HepG2 (cell line): ENCODE measurements around the gene LAMA5. TPM values are rescaled to one million over a fixed set of nuclear protein-coding genes. Genes with fewer than 3 reads are reported as not detected.
A peak's percentile ranks its signal among the peaks of the same experiment; 100 is the strongest.

Source experiments
- ATAC-seq: fragments of 200-7000 bp; cut with Tn5 transposase; 3 replicates; pipeline ENCODE4 v1.9.1; 2020; ENCODE audit warnings: mild to moderate bottlenecking, moderate library complexity
- BruUV-seq: library from RNA; stranded (reverse); fragments of 400-500 nt; replicated peaks from 2 replicates; lab custom pipeline; 2021; lab: Mats Ljungman, UMichigan
- CTCF ChIA-PET: fragments of 300-600 bp; formaldehyde crosslinking; extraction: SDS; loops from one replicate; lab custom pipeline; 2021; ENCODE audit warnings: low total read pairs, inconsistent platforms, low intra/inter-chr PET ratio; lab: Yijun Ruan, JAX
- POLR2A ChIA-PET: fragments of 350-600 bp; sonication (Branson Sonifier 250); formaldehyde crosslinking; loops from one replicate; lab custom pipeline; 2020; ENCODE audit warnings: antibody characterized with exemption, inconsistent platforms; lab: Yijun Ruan, JAX
- DNase-seq: peaks from one replicate; pipeline ENCODE4 v3.0.0-alpha.2; 2015; ENCODE audit warnings: low spot score
- FAIRE-seq: peaks from 3 replicates; lab custom pipeline; 2011; peaks lifted over from hg19 to GRCh38; lab: Jason Lieb, UNC
- H2AFZ ChIP-seq: one replicate; pipeline ENCODE4 v1.6.1; 2011; ENCODE audit warnings: low read length, inconsistent platforms
- H3K27ac ChIP-seq: fragments of 300-600 bp; 3 replicates; pipeline ENCODE4 v1.8.0; 2011; ENCODE audit warnings: mixed run types, mild to moderate bottlenecking, mixed read lengths, low read length, inconsistent platforms; ENCODE audit not compliant: insufficient read depth; ENCODE audit errors: extremely low read length
- H3K27me3 ChIP-seq, 2 experiments: fragments of 200-600 bp in 1 of 2; 2 replicates in 1 of 2; 3 replicates in 1 of 2; pipeline versions ENCODE4 v1.6.0 to v1.8.0; 2011; ENCODE audit warnings: low read length in 2 of 2, mild to moderate bottlenecking in 2 of 2, moderate library complexity in 2 of 2, inconsistent platforms in 1 of 2; ENCODE audit not compliant: insufficient read depth in 2 of 2, control insufficient read depth in 1 of 2
- H3K36me3 ChIP-seq, 2 experiments: fragments of 200-600 bp in 1 of 2; replicated peaks in 1 of 2; 2 replicates in 1 of 2; 3 replicates in 1 of 2; pipeline versions ENCODE4 v1.5.1 to v1.8.0; 2011; ENCODE audit warnings: low read length in 2 of 2, inconsistent platforms in 1 of 2; ENCODE audit not compliant: insufficient read depth in 2 of 2, control insufficient read depth in 1 of 2
- H3K4me1 ChIP-seq: 2 replicates; pipeline ENCODE4 v1.5.1; 2012; ENCODE audit warnings: low read length, inconsistent platforms; ENCODE audit not compliant: insufficient read depth
- H3K4me2 ChIP-seq: 2 replicates; pipeline ENCODE4 v1.6.0; 2011; ENCODE audit warnings: low read depth, low read length, inconsistent platforms
- H3K4me3 ChIP-seq, 3 experiments: fragments of 200-600 bp in 1 of 3; sonication (generic), shearing (Covaris generic) in 1 of 3; replicated peaks in 1 of 3; 2 replicates each; pipeline ENCODE4 v1.5.1; 2011 to 2016; ENCODE audit warnings: low read length in 3 of 3, inconsistent platforms in 2 of 3, low read depth in 2 of 3, mild to moderate bottlenecking in 2 of 3, control low read depth in 1 of 3, mixed read lengths in 1 of 3; ENCODE audit not compliant: insufficient read depth in 1 of 3
- H3K79me2 ChIP-seq: one replicate; pipeline ENCODE4 v1.6.1; 2011; ENCODE audit warnings: low read length, inconsistent platforms; ENCODE audit not compliant: insufficient read depth
- H3K9ac ChIP-seq: 2 replicates; pipeline ENCODE4 v1.6.0; 2011; ENCODE audit warnings: mild to moderate bottlenecking, low read depth, low read length, inconsistent platforms; ENCODE audit not compliant: insufficient read depth
- H3K9me3 ChIP-seq: 2 replicates; pipeline ENCODE4 v1.5.1; 2012; ENCODE audit warnings: mild to moderate bottlenecking, low read length
- H4K20me1 ChIP-seq: 2 replicates; pipeline ENCODE4 v1.6.0; 2011; ENCODE audit warnings: inconsistent platforms, mild to moderate bottlenecking, low read length, moderate library complexity; ENCODE audit not compliant: insufficient read depth
- E2F1 ChIP-seq: sonication (generic); formaldehyde crosslinking; IDR thresholded peaks from 2 replicates; pipeline ENCODE4 v1.5.0; 2020; ENCODE audit warnings: missing genetic modification reagents
- GLI4 ChIP-seq: sonication (generic); formaldehyde crosslinking; IDR thresholded peaks from 2 replicates; pipeline ENCODE4 v1.5.1; 2020; ENCODE audit warnings: missing genetic modification reagents, mild to moderate bottlenecking, moderate library complexity, borderline replicate concordance
- HBP1 ChIP-seq: IDR thresholded peaks from 2 replicates; pipeline ENCODE4 v1.6.1; 2016; ENCODE audit warnings: low read depth, control low read depth
- KAT8 ChIP-seq: IDR thresholded peaks from 2 replicates; pipeline ENCODE4 v1.6.1; 2016; ENCODE audit warnings: missing genetic modification reagents, missing compliant biosample characterization
- MTF2 ChIP-seq: sonication (generic); formaldehyde crosslinking; IDR thresholded peaks from 2 replicates; pipeline ENCODE4 v1.5.0; 2020; ENCODE audit warnings: missing genetic modification reagents, borderline replicate concordance
- TOPORS ChIP-seq: sonication (generic); formaldehyde crosslinking; IDR thresholded peaks from 2 replicates; pipeline ENCODE4 v1.8.0; 2023; ENCODE audit warnings: mild to moderate bottlenecking, missing genetic modification reagents
- ZFP91 ChIP-seq: sonication (generic); formaldehyde crosslinking; IDR thresholded peaks from 2 replicates; pipeline ENCODE4 v1.9.0; 2022; ENCODE audit warnings: missing genetic modification reagents, mild to moderate bottlenecking, borderline replicate concordance
- WGBS: methylation state at CpG from one replicate; pipeline ENCODE4 v1.1.6; 2017; ENCODE audit warnings: low lambda C conversion rate; 5-methylcytosine and 5-hydroxymethylcytosine counted together
- in situ Hi-C: cut with HindIII; loops from 2 replicates; pipeline ENCODE4 v1.10.0; 2017; ENCODE audit warnings: low pct_unique_long_range_greater_than_20kb; ENCODE audit not compliant: extremely low pct_ligation_motif_present
- intact Hi-C: fragments of 100-400 bp; cut with micrococcal nuclease; formaldehyde crosslinking; loops from one replicate; pipeline ENCODE4 v1.10.0; 2022; ENCODE audit not compliant: unreplicated experiment
- polyA plus RNA-seq, 8 experiments: library from polyadenylated mRNA; depleted of rRNA in 3 of 8; stranded (reverse) in 7 of 8; unstranded in 1 of 8; fragments of >200 nt; fragmentation: Illumina TruSeq in 4 of 8; extraction: Trizol in 4 of 8; gene quantifications; 2 replicates each; pipeline versions ENCODE4 v1.2.1 to v1.2.3, GENCODE V29; 2011 to 2016; ENCODE audit warnings: low read depth in 4 of 8, missing spikeins in 1 of 8, mixed read lengths in 1 of 8; ENCODE audit not compliant: insufficient read depth in 1 of 8
- total RNA-seq, 5 experiments: library from RNA; depleted of rRNA; stranded (reverse); fragments of >200 nt; fragmentation: Illumina TruSeq; extraction: Trizol; gene quantifications; 2 replicates each; pipeline ENCODE4 v1.2.3, GENCODE V29; 2016; ENCODE audit warnings: low read depth in 1 of 5

Gene LAMA5
- total and polyA plus RNA-seq, 2 of the 13 experiments (the other 11 are each of a cell fraction or from before 2014, with no cell fraction given): 21.0 to 44.7 TPM

GRCh38 chr20:62408640-62409039 is 41.5 kb upstream of the LAMA5 start:
- H3K27me3 ChIP-seq: peaks cover 11 to 22% of the 10 kb centered on the region in 2 experiments
- TF ChIP-seq GLI4 (CRISPR knock-in tag): no peak
- no peak for TF ChIP-seq KAT8 (CRISPR knock-in tag)
- 0 out of 2 replicates have a peak, but pooled peaks have one; percentile 9 for TF ChIP-seq MTF2 (CRISPR knock-in tag)
- TF ChIP-seq, all 625 proteins: peak for 1
- 59% methylated on average over 12 of the region's 12 CpGs for WGBS

GRCh38 chr20:62408055-62408454 is 40.9 kb upstream of the LAMA5 start:
- BruUV-seq: no TSS peak
- FAIRE-seq: no peak
- Histone ChIP-seq H3K27ac (no peak overlapping the region), H3K9me3 (no peaks in the 10 kb centered on the region), H3K4me1 (peaks cover 87% of the 10 kb centered on the region), H2AFZ (no peak overlapping the region), H3K79me2 (peaks cover 9% of the 10 kb centered on the region), H3K27me3 (peaks cover 11 to 20% of the 10 kb centered on the region in 2 experiments), H3K36me3 (peaks cover 0 to 11% of the 10 kb centered on the region in 2 experiments; a peak in 3 of 5 replicates), H3K4me2 (peak overlapping the region; percentile 93), H3K9ac (no peak overlapping the region), H4K20me1 (peaks cover 3% of the 10 kb centered on the region; the same call in 1 of the 2 replicates), H3K4me3 (peak overlapping the region in 1 of 3 experiments; percentile 77; a peak in 2 of 6 replicates)
- DNase-seq: no peak
- CTCF ChIA-PET: no interaction called here
- POLR2A ChIA-PET: no interaction called here
- in situ Hi-C loops: no loop called here
- intact Hi-C loops: no loop called here
- no peak for ATAC-seq
- 54% methylated on average over 15 of the region's 15 CpGs for WGBS
- TF ChIP-seq E2F1 (CRISPR knock-in tag): no peak
- 0 out of 2 replicates have a peak, but pooled peaks have one; percentile 10 for TF ChIP-seq HBP1
- no peak for TF ChIP-seq TOPORS (CRISPR knock-in tag)
- peak; percentile 5; the same call in 1 of the 2 replicates for TF ChIP-seq ZFP91 (CRISPR knock-in tag)

More at GRCh38 chr20:62408640-62409039, 41.5 kb upstream of the LAMA5 start:
- Histone ChIP-seq H3K9me3 (no peaks in the 10 kb centered on the region), H3K79me2 (peaks cover 9% of the 10 kb centered on the region), H3K4me1 (peaks cover 93% of the 10 kb centered on the region), H2AFZ (no peak overlapping the region), H3K4me2 (no peak overlapping the region), H3K9ac (no peak overlapping the region), H3K27ac (no peak overlapping the region), H4K20me1 (peaks cover 3% of the 10 kb centered on the region; the same call in 1 of the 2 replicates), H3K36me3 (peaks cover 0 to 8% of the 10 kb centered on the region in 2 experiments; a peak in 2 of 5 replicates), H3K4me3 (no peak overlapping the region)
- BruUV-seq: no TSS peak
- ChIA-PET CTCF (no interaction called here), POLR2A (no interaction called here)
- in situ Hi-C loops (no loop called here), intact Hi-C loops (no loop called here)
- FAIRE-seq (no peak), DNase-seq (no peak), ATAC-seq (no peak)
